H9 (cell line): ENCODE results near the gene NSMCE3. TPM values are rescaled to one million over a fixed set of nuclear protein-coding genes. Genes with fewer than 3 reads are reported as not detected.

Source experiments
- DNase-seq: peaks from one replicate; pipeline ENCODE4 v3.0.0-alpha.2; 2017
- H2AFZ ChIP-seq: one replicate; pipeline ENCODE4 v1.6.1; 2013; ENCODE audit warnings: mild to moderate bottlenecking, low read length, control low read depth, moderate library complexity
- H2AK5ac ChIP-seq: 2 replicates; pipeline ENCODE4 v1.6.1; 2013; ENCODE audit warnings: low read length, control low read depth, mixed read lengths; ENCODE audit not compliant: insufficient read length
- H2BK120ac ChIP-seq: one replicate; pipeline ENCODE4 v1.6.1; 2013; ENCODE audit warnings: low read depth, mild to moderate bottlenecking, low read length, control low read depth, inconsistent platforms; ENCODE audit not compliant: poor library complexity, severe bottlenecking
- H2BK12ac ChIP-seq: 2 replicates; pipeline ENCODE4 v1.6.1; 2013; ENCODE audit warnings: low read length, control low read depth, mixed read lengths, low read depth; ENCODE audit not compliant: insufficient read length
- H2BK15ac ChIP-seq: 2 replicates; pipeline ENCODE4 v1.6.1; 2013; ENCODE audit warnings: low read depth, low read length, control low read depth
- H2BK20ac ChIP-seq: one replicate; pipeline ENCODE4 v1.6.1; 2013; ENCODE audit warnings: low read depth, mild to moderate bottlenecking, low read length, control low read depth, inconsistent platforms; ENCODE audit not compliant: poor library complexity, severe bottlenecking
- H2BK5ac ChIP-seq: 2 replicates; pipeline ENCODE4 v1.6.1; 2013; ENCODE audit warnings: low read length, control low read depth, mixed read lengths; ENCODE audit not compliant: insufficient read length
- H3K14ac ChIP-seq: 2 replicates; pipeline ENCODE4 v1.6.1; 2013; ENCODE audit warnings: low read length, control low read depth; ENCODE audit not compliant: insufficient read depth
- H3K18ac ChIP-seq: 2 replicates; pipeline ENCODE4 v1.6.1; 2013; ENCODE audit warnings: low read depth, mild to moderate bottlenecking, mixed read lengths, low read length, control low read depth; ENCODE audit not compliant: insufficient read length
- H3K23ac ChIP-seq: 2 replicates; pipeline ENCODE4 v1.6.1; 2013; ENCODE audit warnings: low read length, control low read depth, mixed read lengths, low read depth; ENCODE audit not compliant: insufficient read length
- H3K23me2 ChIP-seq: 2 replicates; pipeline ENCODE4 v1.6.1; 2013; ENCODE audit warnings: low read depth, mild to moderate bottlenecking, mixed read lengths, low read length, control low read depth; ENCODE audit not compliant: insufficient read length, poor library complexity, severe bottlenecking
- H3K27ac ChIP-seq: 2 replicates; pipeline ENCODE4 v1.5.1; 2013; ENCODE audit warnings: low read length, control low read depth, mixed read lengths, low read depth; ENCODE audit not compliant: insufficient read length
- H3K27me3 ChIP-seq: 2 replicates; pipeline ENCODE4 v1.6.1; 2013; ENCODE audit warnings: low read length, control low read depth, inconsistent platforms; ENCODE audit not compliant: insufficient read depth
- H3K4ac ChIP-seq: 2 replicates; pipeline ENCODE4 v1.6.1; 2013; ENCODE audit warnings: low read depth, mild to moderate bottlenecking, control low read depth, inconsistent platforms, low read length, moderate library complexity
- H3K4me1 ChIP-seq: 2 replicates; pipeline ENCODE4 v1.6.1; 2013; ENCODE audit warnings: low read length, control low read depth, inconsistent platforms; ENCODE audit not compliant: insufficient read depth
- H3K4me2 ChIP-seq: 2 replicates; pipeline ENCODE4 v1.6.1; 2013; ENCODE audit warnings: low read length, control low read depth, mixed read lengths; ENCODE audit not compliant: insufficient read length, insufficient read depth
- H3K56ac ChIP-seq: 2 replicates; pipeline ENCODE4 v1.6.1; 2013; ENCODE audit warnings: low read depth, mild to moderate bottlenecking, mixed read lengths, low read length, control low read depth; ENCODE audit not compliant: insufficient read length
- H3K79me1 ChIP-seq: 2 replicates; pipeline ENCODE4 v1.6.1; 2013; ENCODE audit warnings: low read depth, mild to moderate bottlenecking, moderate library complexity, low read length, control low read depth, inconsistent platforms; ENCODE audit not compliant: insufficient read depth, poor library complexity, severe bottlenecking
- H3K79me2 ChIP-seq: 2 replicates; pipeline ENCODE4 v1.6.1; 2013; ENCODE audit warnings: low read length, control low read depth, inconsistent platforms; ENCODE audit not compliant: insufficient read depth
- H3K9ac ChIP-seq: 2 replicates; pipeline ENCODE4 v1.6.1; 2013; ENCODE audit warnings: low read length, control low read depth, mixed read lengths; ENCODE audit not compliant: insufficient read length; ENCODE audit errors: extremely low read depth
- H3K9me3 ChIP-seq: one replicate; pipeline ENCODE4 v1.6.1; 2013; ENCODE audit warnings: low read depth, low read length, inconsistent platforms; ENCODE audit not compliant: control insufficient read depth
- H3T11ph ChIP-seq: one replicate; pipeline ENCODE4 v1.6.1; 2013; ENCODE audit warnings: mild to moderate bottlenecking, low read length, control low read depth, inconsistent platforms
- H4K20me1 ChIP-seq: one replicate; pipeline ENCODE4 v1.6.1; 2013; ENCODE audit not compliant: control insufficient read depth, insufficient read length, insufficient read depth
- H4K5ac ChIP-seq: 2 replicates; pipeline ENCODE4 v1.6.1; 2013; ENCODE audit warnings: low read depth, mild to moderate bottlenecking, mixed read lengths, low read length, control low read depth; ENCODE audit not compliant: insufficient read length
- H4K8ac ChIP-seq: replicated peaks from 2 replicates; pipeline ENCODE4 v1.6.1; 2013; ENCODE audit warnings: low read length, control low read depth, mixed read lengths, low read depth; ENCODE audit not compliant: insufficient read length
- H4K91ac ChIP-seq: 2 replicates; pipeline ENCODE4 v1.6.1; 2013; ENCODE audit warnings: low read depth, mild to moderate bottlenecking, moderate library complexity, mixed read lengths, low read length, control low read depth; ENCODE audit not compliant: insufficient read length
- H3K27ac Mint-ChIP-seq, 3 experiments: 2 replicates in 2 of 3; 3 replicates in 1 of 3; pipeline ENCODE4 v1.8.0; 2020 to 2021; ENCODE audit warnings: mixed read lengths in 3 of 3, mild to moderate bottlenecking in 1 of 3, moderate library complexity in 1 of 3
- H3K27me3 Mint-ChIP-seq: 2 replicates; pipeline ENCODE4 v1.8.0; 2021; ENCODE audit warnings: low read depth, mild to moderate bottlenecking, moderate library complexity, mixed read lengths
- H3K36me3 Mint-ChIP-seq, 3 experiments: 2 replicates in 2 of 3; 3 replicates in 1 of 3; pipeline ENCODE4 v1.8.0; 2020 to 2021; ENCODE audit warnings: low read depth in 3 of 3, mixed read lengths in 3 of 3; ENCODE audit not compliant: insufficient read depth in 1 of 3
- H3K4me1 Mint-ChIP-seq, 2 experiments: 2 replicates each; pipeline ENCODE4 v1.8.0; 2020; ENCODE audit warnings: mixed read lengths in 2 of 2
- H3K4me3 Mint-ChIP-seq, 2 experiments: 2 replicates in 1 of 2; 3 replicates in 1 of 2; pipeline ENCODE4 v1.8.0; 2020 to 2021; ENCODE audit warnings: mild to moderate bottlenecking in 2 of 2, mixed read lengths in 2 of 2, moderate library complexity in 1 of 2
- H3K9me3 Mint-ChIP-seq, 2 experiments: 2 replicates in 1 of 2; 3 replicates in 1 of 2; pipeline ENCODE4 v1.8.0; 2020; ENCODE audit warnings: mild to moderate bottlenecking in 2 of 2, mixed read lengths in 2 of 2, moderate library complexity in 1 of 2
- WGBS: extraction: QIAGEN DNeasy Blood & Tissue Kit; methylation state at CpG from one replicate; pipeline ENCODE4 v1.1.7; 2013; ENCODE audit warnings: missing lambda C conversion rate, low lambda C conversion rate, mixed read lengths; ENCODE audit not compliant: insufficient read length; ENCODE audit errors: extremely low coverage; 5-methylcytosine and 5-hydroxymethylcytosine counted together
- total RNA-seq: library from RNA; stranded (reverse); gene quantifications from 2 replicates; pipeline ENCODE4 v1.2.1, GENCODE V29; 2021
- TF ChIP-seq, protein P1 (sequence below): fragments of 200-600 bp; sonication (generic); conservative IDR thresholded peaks from 3 replicates; pipeline ENCODE4 v1.8.0; 2021; ENCODE audit warnings: antibody characterized with exemption, mild to moderate bottlenecking

NSMCE3 gene
- total RNA-seq, 1 experiment from 2014 or later: 6.9 TPM

- H3K27me3 ChIP-seq: no peaks in the 10 kb centered on the region
- no peak overlapping the region for H3T11ph ChIP-seq
- Mint-ChIP-seq H3K36me3 (no peaks in the 10 kb centered on the region; a peak in 1 of 7 replicates), H3K27me3 (no peaks in the 10 kb centered on the region; the same call in 1 of the 2 replicates), H3K4me1 (peaks cover 18% of the 10 kb centered on the region in 2 experiments), H3K4me3 (no peak overlapping the region), H3K9me3 (no peaks in the 10 kb centered on the region; a peak in 1 of 5 replicates), H3K27ac (no peak overlapping the region; a peak in 1 of 7 replicates)
- no peak overlapping the region for H3K4ac ChIP-seq
- no peak overlapping the region for H3K56ac ChIP-seq
- no CpG with 5 or more reads among the region's 3 CpGs for WGBS
- no peak overlapping the region for H2BK20ac ChIP-seq
- no peak overlapping the region for H3K23ac ChIP-seq
- H3K27ac ChIP-seq: no peak overlapping the region
- no peaks in the 10 kb centered on the region; the same call in 1 of the 2 replicates for H3K4me1 ChIP-seq
- no peak overlapping the region for H3K9ac ChIP-seq
- DNase-seq: no peak
- no peak overlapping the region for H2BK120ac ChIP-seq
- H4K5ac ChIP-seq: no peak overlapping the region
- no peak overlapping the region for H2AFZ ChIP-seq
- no peak overlapping the region for H4K91ac ChIP-seq
- no peaks in the 10 kb centered on the region for H3K79me2 ChIP-seq
- H2AK5ac ChIP-seq: no peak overlapping the region
- H4K20me1 ChIP-seq: no peaks in the 10 kb centered on the region
- H3K14ac ChIP-seq: no peak overlapping the region
- H3K18ac ChIP-seq: no peak overlapping the region
- H3K4me2 ChIP-seq: no peak overlapping the region
- no peaks in the 10 kb centered on the region for H3K9me3 ChIP-seq
- H2BK5ac ChIP-seq: no peak overlapping the region
- no peaks in the 10 kb centered on the region for H3K23me2 ChIP-seq
- no peaks in the 10 kb centered on the region for H3K79me1 ChIP-seq
- H2BK12ac ChIP-seq: no peak overlapping the region
- no peak overlapping the region for H4K8ac ChIP-seq
- H2BK15ac ChIP-seq: no peak overlapping the region
- TF ChIP-seq, protein P1, sequence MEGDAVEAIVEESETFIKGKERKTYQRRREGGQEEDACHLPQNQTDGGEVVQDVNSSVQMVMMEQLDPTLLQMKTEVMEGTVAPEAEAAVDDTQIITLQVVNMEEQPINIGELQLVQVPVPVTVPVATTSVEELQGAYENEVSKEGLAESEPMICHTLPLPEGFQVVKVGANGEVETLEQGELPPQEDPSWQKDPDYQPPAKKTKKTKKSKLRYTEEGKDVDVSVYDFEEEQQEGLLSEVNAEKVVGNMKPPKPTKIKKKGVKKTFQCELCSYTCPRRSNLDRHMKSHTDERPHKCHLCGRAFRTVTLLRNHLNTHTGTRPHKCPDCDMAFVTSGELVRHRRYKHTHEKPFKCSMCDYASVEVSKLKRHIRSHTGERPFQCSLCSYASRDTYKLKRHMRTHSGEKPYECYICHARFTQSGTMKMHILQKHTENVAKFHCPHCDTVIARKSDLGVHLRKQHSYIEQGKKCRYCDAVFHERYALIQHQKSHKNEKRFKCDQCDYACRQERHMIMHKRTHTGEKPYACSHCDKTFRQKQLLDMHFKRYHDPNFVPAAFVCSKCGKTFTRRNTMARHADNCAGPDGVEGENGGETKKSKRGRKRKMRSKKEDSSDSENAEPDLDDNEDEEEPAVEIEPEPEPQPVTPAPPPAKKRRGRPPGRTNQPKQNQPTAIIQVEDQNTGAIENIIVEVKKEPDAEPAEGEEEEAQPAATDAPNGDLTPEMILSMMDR: no peak
These were observed 46.8 kb upstream of the NSMCE3 start for GRCh38 chr15:29316422-29316821.
